MM.1S (cell line): ENCODE results near the gene OXT.

Experiments
- CTCF ChIP-seq: fragments of 300-600 bp; sonication (generic); IDR thresholded peaks from 2 replicates; pipeline ENCODE4 v1.5.1; 2016; ENCODE audit warnings: antibody characterized with exemption, low read length, mixed read lengths
- EZH2phosphoT487 ChIP-seq: fragments of 300-600 bp; sonication (generic); IDR thresholded peaks from 2 replicates; pipeline ENCODE4 v1.6.1; 2018; ENCODE audit warnings: antibody characterized with exemption, low read length

- TF ChIP-seq CTCF, result no peak
- TF ChIP-seq EZH2phosphoT487, result no peak
Observed at GRCh38 chr20:3107464-3108025, 36.1 kb downstream of the OXT start.
